Measurements from ENCODE around the gene ERRFI1. TPM values are rescaled to one million over a fixed set of nuclear protein-coding genes. Genes with fewer than 3 reads are reported as not detected.

Gene ERRFI1
- total and polyA plus RNA-seq, 2 of the 8 experiments (the other 6 are each of a cell fraction or from before 2014, with no cell fraction given): 23.4 to 46.1 TPM

DNA sequence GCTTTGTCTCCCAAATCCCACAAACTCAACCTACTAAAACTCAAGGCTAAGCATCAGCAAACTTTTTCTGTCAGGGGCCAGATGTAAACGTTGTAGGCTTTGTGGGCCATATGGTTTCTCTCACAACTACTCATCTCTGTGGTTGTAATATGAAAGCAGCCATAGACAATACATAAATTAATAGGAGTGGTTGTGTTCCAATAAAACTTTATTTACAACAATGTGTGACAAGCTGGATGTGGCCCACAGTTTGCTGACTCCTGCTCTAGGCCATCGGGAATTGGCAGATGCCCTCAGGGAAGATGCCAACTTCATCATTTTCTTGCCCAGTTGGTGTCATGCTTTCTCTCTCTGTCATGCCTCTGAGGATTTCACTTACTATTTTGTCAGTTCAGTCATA is 17.5 kb upstream of the ERRFI1 start (continued):
- TF ChIP-seq CHD7 (IDR thresholded peaks at IDR 0.05; ENCODE audit: insufficient replicate concordance, low read length): no peak

All from H1 (cell line).